CD4-positive, alpha-beta T cell (primary cell): ENCODE results near the gene E2F4. TPM values are rescaled to one million over a fixed set of nuclear protein-coding genes. Genes with fewer than 3 reads are reported as not detected.
A peak's percentile ranks its signal among the peaks of the same experiment; 100 is the strongest.

Source experiments
- ATAC-seq: fragments of 200-7000 bp; cut with Tn5 transposase; one replicate; pipeline ENCODE4 v1.10.0; 2022; ENCODE audit warnings: mild to moderate bottlenecking; ENCODE audit not compliant: poor library complexity
- CTCF ChIA-PET: fragments of 350-600 bp; sonication (Branson Sonifier 250); formaldehyde crosslinking; loops from one replicate; lab custom pipeline; 2021; ENCODE audit warnings: antibody characterized with exemption, inconsistent platforms; lab: Charles Lee
- POLR2A ChIA-PET: fragments of 350-600 bp; sonication (Branson Sonifier 250); formaldehyde crosslinking; loops from one replicate; lab custom pipeline; 2021; ENCODE audit warnings: antibody characterized with exemption, inconsistent platforms; lab: Charles Lee
- DNase-seq, 14 experiments: peaks; one replicate each; pipeline ENCODE4 v3.0.0-alpha.2; 2013 to 2020; ENCODE audit warnings: mixed read lengths in 2 of 14
- H3K27ac ChIP-seq, 2 donors: one replicate each; pipeline versions ENCODE4 v1.5.1 to v1.7.0; 2013; ENCODE audit warnings: low read length in 2 of 2, low read depth in 1 of 2, mild to moderate bottlenecking in 1 of 2
- H3K27me3 ChIP-seq, 2 experiments: 1 replicate in 1 of 2; 2 replicates in 1 of 2; pipeline versions ENCODE4 v1.6.1 to v1.7.0; 2013; ENCODE audit warnings: low read length in 2 of 2, control low read depth in 1 of 2, mild to moderate bottlenecking in 1 of 2, moderate library complexity in 1 of 2; ENCODE audit not compliant: insufficient read depth in 2 of 2, control insufficient read depth in 1 of 2
- H3K36me3 ChIP-seq: one replicate; pipeline ENCODE4 v1.6.1; 2013; ENCODE audit warnings: low read length, control low read depth; ENCODE audit not compliant: insufficient read depth
- H3K4me1 ChIP-seq: one replicate; pipeline ENCODE4 v1.6.1; 2013; ENCODE audit warnings: low read length, control low read depth; ENCODE audit not compliant: insufficient read depth
- H3K4me3 ChIP-seq: one replicate; pipeline ENCODE4 v1.5.1; 2013; ENCODE audit warnings: mild to moderate bottlenecking, low read length, moderate library complexity
- H3K9me3 ChIP-seq, 2 experiments: 1 replicate in 1 of 2; 2 replicates in 1 of 2; pipeline versions ENCODE4 v1.6.1 to v1.7.0; 2013; ENCODE audit warnings: low read length in 2 of 2, mild to moderate bottlenecking in 2 of 2, control low read depth in 1 of 2, moderate library complexity in 1 of 2; ENCODE audit not compliant: control insufficient read depth in 1 of 2, insufficient read depth in 1 of 2
- H3K27ac Mint-ChIP-seq: one replicate; pipeline ENCODE4 v1.8.0; 2020; ENCODE audit warnings: mixed read lengths
- H3K27me3 Mint-ChIP-seq: one replicate; pipeline ENCODE4 v1.8.0; 2021; ENCODE audit warnings: mixed read lengths
- H3K36me3 Mint-ChIP-seq: one replicate; pipeline ENCODE4 v1.8.0; 2021; ENCODE audit warnings: low read depth, mixed read lengths
- H3K4me1 Mint-ChIP-seq: one replicate; pipeline ENCODE4 v1.8.0; 2021; ENCODE audit warnings: low read depth, mixed read lengths
- H3K4me3 Mint-ChIP-seq: one replicate; pipeline ENCODE4 v1.8.0; 2020; ENCODE audit warnings: mild to moderate bottlenecking, mixed read lengths
- H3K9me3 Mint-ChIP-seq: one replicate; pipeline ENCODE4 v1.8.0; 2020; ENCODE audit warnings: mixed read lengths
- CTCF ChIP-seq: fragments of 200-600 bp; IDR thresholded peaks from one replicate; pipeline ENCODE4 v1.8.0; 2022; ENCODE audit warnings: antibody characterized with exemption, mild to moderate bottlenecking
- intact Hi-C, 2 experiments: fragments of 100-400 bp; cut with DNase I in 1 of 2; cut with micrococcal nuclease in 1 of 2; formaldehyde crosslinking; loops; one replicate each; pipeline versions ENCODE4 v1.15.1 to v1.9.0; 2023 to 2025; cut with DNase I, micrococcal nuclease
- total RNA-seq, 174 experiments: library from RNA in 2 of 174; stranded (reverse) in 2 of 174; gene quantifications; one replicate each; pipeline ENCODE4 v1.2.3 and lab custom pipeline; 2021 to 2026

Gene E2F4
- total RNA-seq, 2 experiments from 2014 or later: 50.9 to 56.1 TPM

GRCh38 chr16:67148221-67148620, 43.7 kb upstream of the E2F4 start:
- Histone ChIP-seq H3K4me1 (peaks cover 28% of the 10 kb centered on the region), H3K36me3 (peaks cover 48% of the 10 kb centered on the region), H3K9me3 (peaks cover 0 to 7% of the 10 kb centered on the region in 2 experiments), H3K4me3 (no peak overlapping the region), H3K27me3 (no peaks in the 10 kb centered on the region), H3K27ac (no peak overlapping the region)
- no peak for DNase-seq
- POLR2A ChIA-PET: no interaction called here
- Mint-ChIP-seq H3K27ac (no peak overlapping the region), H3K4me3 (peak overlapping the region; percentile 25), H3K9me3 (no peaks in the 10 kb centered on the region), H3K36me3 (peaks cover 55% of the 10 kb centered on the region), H3K4me1 (peaks cover 16% of the 10 kb centered on the region), H3K27me3 (peaks cover 14% of the 10 kb centered on the region)
- TF ChIP-seq CTCF: no peak
- CTCF ChIA-PET: no interaction called here
- no peak for ATAC-seq
- intact Hi-C loops: loop anchor here in 1 of 2 experiments (10.0 kb wide), 1 partner anchor 307 kb away; no protein-coding TSS in a partner anchor

GRCh38 chr16:67148656-67149275, 43.2 kb upstream of the E2F4 start:
- H3K4me1 ChIP-seq: peaks cover 31% of the 10 kb centered on the region
- H3K4me3 Mint-ChIP-seq: peak overlapping the region; percentile 51
- ATAC-seq (no peak), DNase-seq (no peak)
- H3K4me3 ChIP-seq: no peak overlapping the region
- ChIA-PET CTCF (no interaction called here), POLR2A (interaction anchor here (3.0 kb wide), 1 partner anchor 11 kb away, joined by 29 read pairs; the partner anchor contains the start of genes FBXL8 and TRADD)
- no peak overlapping the region for H3K27ac Mint-ChIP-seq
- no peak overlapping the region for H3K27ac ChIP-seq
- peaks cover 50% of the 10 kb centered on the region for H3K36me3 Mint-ChIP-seq
- H3K36me3 ChIP-seq: peaks cover 44% of the 10 kb centered on the region
- H3K27me3 ChIP-seq: no peaks in the 10 kb centered on the region
- intact Hi-C loops: loop anchor here in 1 of 2 experiments (10.0 kb wide), 1 partner anchor 306 kb away; no protein-coding TSS in a partner anchor
- peaks cover 0 to 7% of the 10 kb centered on the region in 2 experiments for H3K9me3 ChIP-seq
- H3K9me3 Mint-ChIP-seq: no peaks in the 10 kb centered on the region
- peaks cover 14% of the 10 kb centered on the region for H3K27me3 Mint-ChIP-seq
- H3K4me1 Mint-ChIP-seq: peaks cover 16% of the 10 kb centered on the region
- no peak for TF ChIP-seq CTCF

- H3K9me3 Mint-ChIP-seq: no peaks in the 10 kb centered on the region
- H3K27ac Mint-ChIP-seq: no peak overlapping the region
These were observed 42.5 kb upstream of the E2F4 start for GRCh38 chr16:67149276-67150046.

More at GRCh38 chr16:67149276-67150046, 42.5 kb upstream of the E2F4 start:
- Mint-ChIP-seq H3K36me3 (peaks cover 45% of the 10 kb centered on the region), H3K27me3 (peaks cover 14% of the 10 kb centered on the region), H3K4me3 (no peak overlapping the region), H3K4me1 (peaks cover 16% of the 10 kb centered on the region)
- H3K36me3 ChIP-seq: peaks cover 38% of the 10 kb centered on the region
- POLR2A ChIA-PET: interaction anchor here (3.0 kb wide), 1 partner anchor 10 kb away, joined by 29 read pairs; the partner anchor contains the start of genes FBXL8 and TRADD
- peaks cover 37% of the 10 kb centered on the region for H3K4me1 ChIP-seq
- DNase-seq (no peak), ATAC-seq (no peak)
- no peaks in the 10 kb centered on the region for H3K27me3 ChIP-seq
- peaks cover 0 to 7% of the 10 kb centered on the region in 2 experiments for H3K9me3 ChIP-seq
- H3K4me3 ChIP-seq: no peak overlapping the region
- intact Hi-C loops: loop anchor here in 1 of 2 experiments (10.0 kb wide), 1 partner anchor 305 kb away; no protein-coding TSS in a partner anchor
- TF ChIP-seq CTCF: peak; percentile 16
- CTCF ChIA-PET: no interaction called here
- H3K27ac ChIP-seq: no peak overlapping the region
